ENCODE data around the gene TRIP10. TPM values are rescaled to one million over a fixed set of nuclear protein-coding genes. Genes with fewer than 3 reads are reported as not detected.

The TRIP10 gene
- total RNA-seq, 3 donors from 2014 or later, result 56.9 to 98.1 (median 87.5) TPM

- H3K4me1 ChIP-seq, result peaks cover 5 to 20% of the 10 kb centered on the region in 2 donors
Observed at GRCh38 chr19:6737873-6738786, 1.4 kb upstream of the TRIP10 start.

DNA sequence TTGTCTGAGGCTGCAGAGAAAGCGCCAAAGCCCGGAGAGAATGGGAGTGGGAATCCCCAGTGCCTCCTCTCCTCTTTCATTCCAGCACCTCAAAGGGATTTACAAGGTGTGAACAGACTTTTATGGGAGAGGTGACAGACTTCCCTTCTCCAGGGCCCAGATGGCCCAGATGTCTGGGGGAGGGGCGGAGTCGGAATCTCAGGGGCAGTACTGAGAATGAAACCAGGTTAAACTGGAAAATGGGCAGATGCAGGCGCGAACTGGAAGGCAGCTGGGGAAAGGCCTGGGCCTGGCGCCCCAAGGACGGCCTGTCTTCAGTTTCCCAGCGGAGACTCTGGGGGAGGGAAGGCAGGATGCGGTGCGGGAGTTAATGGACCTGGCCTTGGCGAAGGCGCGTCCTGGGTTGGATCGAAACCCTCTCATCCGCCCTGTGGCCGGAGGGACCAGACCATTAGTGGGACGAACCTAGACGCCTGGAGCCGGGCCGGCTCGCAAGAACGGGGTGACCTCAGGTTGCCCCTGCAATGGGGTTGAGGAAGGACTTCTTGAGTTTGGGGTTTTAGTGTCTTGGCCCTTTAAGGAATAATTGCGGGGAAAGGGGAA is 592 bp upstream of the TRIP10 start:
- Histone ChIP-seq H3K27me3 (no peaks in the 10 kb centered on the region), H3K4me1 (peaks cover 6 to 20% of the 10 kb centered on the region in 2 donors), H3K4me3 (peak overlapping the region; percentile 26 to 92 (median 80)), H3K27ac (peak overlapping the region; percentile 96 to 99), H3K9me3 (no peaks in the 10 kb centered on the region), H3K36me3 (no peaks in the 10 kb centered on the region)
- peak in 1 of 2 donors; percentile 49 for DNase-seq (ENCODE audit: low spot score in 2 of 2)
- intact Hi-C loops (cut with DNase I; ENCODE audit: low total_unique reads), result no loop called here
- TF ChIP-seq POLR2A (IDR thresholded peaks at IDR 0.05), result no peak
- TF ChIP-seq, protein P1, sequence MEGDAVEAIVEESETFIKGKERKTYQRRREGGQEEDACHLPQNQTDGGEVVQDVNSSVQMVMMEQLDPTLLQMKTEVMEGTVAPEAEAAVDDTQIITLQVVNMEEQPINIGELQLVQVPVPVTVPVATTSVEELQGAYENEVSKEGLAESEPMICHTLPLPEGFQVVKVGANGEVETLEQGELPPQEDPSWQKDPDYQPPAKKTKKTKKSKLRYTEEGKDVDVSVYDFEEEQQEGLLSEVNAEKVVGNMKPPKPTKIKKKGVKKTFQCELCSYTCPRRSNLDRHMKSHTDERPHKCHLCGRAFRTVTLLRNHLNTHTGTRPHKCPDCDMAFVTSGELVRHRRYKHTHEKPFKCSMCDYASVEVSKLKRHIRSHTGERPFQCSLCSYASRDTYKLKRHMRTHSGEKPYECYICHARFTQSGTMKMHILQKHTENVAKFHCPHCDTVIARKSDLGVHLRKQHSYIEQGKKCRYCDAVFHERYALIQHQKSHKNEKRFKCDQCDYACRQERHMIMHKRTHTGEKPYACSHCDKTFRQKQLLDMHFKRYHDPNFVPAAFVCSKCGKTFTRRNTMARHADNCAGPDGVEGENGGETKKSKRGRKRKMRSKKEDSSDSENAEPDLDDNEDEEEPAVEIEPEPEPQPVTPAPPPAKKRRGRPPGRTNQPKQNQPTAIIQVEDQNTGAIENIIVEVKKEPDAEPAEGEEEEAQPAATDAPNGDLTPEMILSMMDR (IDR thresholded peaks at IDR 0.05), result peak in 1 of 3 donors; percentile 5
- TF ChIP-seq POLR2AphosphoS5 (IDR thresholded peaks at IDR 0.05), result peak in 2 of 3 donors; percentile 7 to 18

More at GRCh38 chr19:6737873-6738786, 1.4 kb upstream of the TRIP10 start:
- no peaks in the 10 kb centered on the region for H3K9me3 ChIP-seq
- H3K27ac ChIP-seq, result peak overlapping the region; percentile 96 to 99
- TF ChIP-seq POLR2AphosphoS5 (IDR thresholded peaks at IDR 0.05) (peak; percentile 46 to 80 (median 66)), POLR2A (IDR thresholded peaks at IDR 0.05) (no peak)
- TF ChIP-seq, protein P1 (IDR thresholded peaks at IDR 0.05), result peak; percentile 52 to 73 (median 69)
- intact Hi-C loops (cut with DNase I; ENCODE audit: low total_unique reads), result no loop called here
- DNase-seq (ENCODE audit: low spot score in 2 of 2), result peak; percentile 82 to 97
- no peaks in the 10 kb centered on the region for H3K27me3 ChIP-seq
- H3K4me3 ChIP-seq, result peak overlapping the region; percentile 26 to 97 (median 80)
- no peaks in the 10 kb centered on the region for H3K36me3 ChIP-seq

GRCh38 chr19:6739883-6740588 is 556 bp downstream of the TRIP10 start:
- intact Hi-C loops (cut with DNase I; ENCODE audit: low total_unique reads), result loop anchor here (10.0 kb wide), 1 partner anchor 1045 kb away; the partner anchor contains the start of gene RPL36
- Histone ChIP-seq H3K4me1 (peaks cover 12 to 32% of the 10 kb centered on the region in 2 donors), H3K9me3 (no peaks in the 10 kb centered on the region), H3K36me3 (no peaks in the 10 kb centered on the region), H3K27ac (peak overlapping the region; percentile 96 to 99), H3K4me3 (peak overlapping the region; percentile 69 to 92 (median 80)), H3K27me3 (no peaks in the 10 kb centered on the region)
- TF ChIP-seq, protein P1 (IDR thresholded peaks at IDR 0.05), result no peak
- TF ChIP-seq POLR2AphosphoS5 (IDR thresholded peaks at IDR 0.05) (no peak), POLR2A (IDR thresholded peaks at IDR 0.05) (no peak)
- DNase-seq (ENCODE audit: low spot score in 2 of 2), result no peak

DNA sequence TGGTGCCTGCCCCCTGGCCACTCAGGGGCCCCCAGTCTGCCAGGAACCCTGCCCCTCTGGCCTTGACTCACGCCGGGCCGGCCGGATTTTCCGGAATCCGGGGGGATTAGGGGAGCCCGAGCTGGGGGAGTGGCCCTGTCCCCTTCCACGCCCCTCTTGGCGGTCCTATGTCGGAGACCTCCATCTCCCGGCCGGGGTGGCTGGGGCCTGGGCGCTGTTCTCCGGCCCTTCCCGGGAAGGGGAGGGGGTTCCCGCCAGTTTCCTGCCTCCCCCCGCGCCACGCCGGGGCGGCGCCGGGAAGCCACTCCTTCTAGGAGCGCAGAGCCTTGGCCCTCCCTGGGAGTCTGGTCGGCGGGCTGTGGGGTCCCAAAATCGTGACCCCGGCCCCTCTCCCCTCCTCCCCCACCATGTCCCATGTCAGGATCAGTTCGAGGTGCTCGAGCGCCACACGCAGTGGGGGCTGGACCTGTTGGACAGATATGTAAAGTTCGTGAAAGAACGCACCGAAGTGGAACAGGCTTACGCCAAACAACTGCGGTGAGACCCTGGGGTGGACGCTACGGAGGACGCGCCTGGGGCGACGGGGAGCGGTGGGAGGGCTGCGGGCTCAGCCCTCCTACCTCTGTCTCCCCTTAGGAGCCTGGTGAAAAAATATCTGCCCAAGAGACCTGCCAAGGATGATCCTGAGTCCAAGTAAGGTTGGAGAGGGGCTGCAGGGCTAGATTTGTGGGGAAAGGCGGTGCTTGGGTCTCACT is 1.3 kb downstream of the TRIP10 start:
- H3K4me3 ChIP-seq, result peak overlapping the region; percentile 69 to 92 (median 80)
- peaks cover 16 to 35% of the 10 kb centered on the region in 2 donors for H3K4me1 ChIP-seq
- DNase-seq (ENCODE audit: low spot score in 2 of 2), result no peak
- H3K27ac ChIP-seq, result peak overlapping the region; percentile 96 to 99
- H3K36me3 ChIP-seq, result no peaks in the 10 kb centered on the region
- TF ChIP-seq POLR2AphosphoS5 (IDR thresholded peaks at IDR 0.05), result peak in 2 of 3 donors; percentile 38 to 45
- peak; percentile 17 for TF ChIP-seq POLR2A (IDR thresholded peaks at IDR 0.05)
- TF ChIP-seq, protein P1 (IDR thresholded peaks at IDR 0.05), result no peak
- H3K27me3 ChIP-seq, result no peaks in the 10 kb centered on the region
- intact Hi-C loops (cut with DNase I; ENCODE audit: low total_unique reads), result loop anchor here (10.0 kb wide), 1 partner anchor 1046 kb away; the partner anchor contains the start of gene RPL36
- H3K9me3 ChIP-seq, result no peaks in the 10 kb centered on the region
